CD8-positive, alpha-beta memory T cell (primary cell): Measurements from ENCODE around the gene LDB3. TPM values are rescaled to one million over a fixed set of nuclear protein-coding genes. Genes with fewer than 3 reads are reported as not detected.

ENCODE experiments used
- CTCF ChIA-PET: fragments of 350-600 bp; sonication (Branson Sonifier 250); formaldehyde crosslinking; loops from one replicate; lab custom pipeline; 2021; ENCODE audit warnings: antibody characterized with exemption; lab: Charles Lee
- POLR2A ChIA-PET: fragments of 350-600 bp; sonication (Branson Sonifier 250); formaldehyde crosslinking; loops from one replicate; lab custom pipeline; 2021; ENCODE audit warnings: antibody characterized with exemption; lab: Charles Lee
- DNase-seq, 5 donors: peaks; one replicate each; pipeline versions ENCODE4 v3.0.0 to v3.0.0-alpha.2; 2020 to 2022; ENCODE audit warnings: mixed read lengths in 1 of 5
- H3K27ac ChIP-seq: one replicate; pipeline ENCODE4 v1.7.0; 2013; ENCODE audit warnings: low read depth, mild to moderate bottlenecking, low read length, moderate library complexity
- H3K27me3 ChIP-seq: 2 replicates; pipeline ENCODE4 v1.7.0; 2013; ENCODE audit warnings: low read length, mild to moderate bottlenecking; ENCODE audit not compliant: insufficient read depth, poor library complexity, severe bottlenecking
- H3K36me3 ChIP-seq: 2 replicates; pipeline ENCODE4 v1.7.0; 2013; ENCODE audit warnings: mild to moderate bottlenecking, low read length, moderate library complexity; ENCODE audit not compliant: insufficient read depth
- H3K4me1 ChIP-seq: 2 replicates; pipeline ENCODE4 v1.7.0; 2013; ENCODE audit warnings: mild to moderate bottlenecking, low read length, moderate library complexity; ENCODE audit not compliant: insufficient read depth
- H3K4me3 ChIP-seq: 2 replicates; pipeline ENCODE4 v1.7.0; 2013; ENCODE audit warnings: mild to moderate bottlenecking, low read length
- H3K9me3 ChIP-seq: 2 replicates; pipeline ENCODE4 v1.7.0; 2013; ENCODE audit warnings: mild to moderate bottlenecking, low read length
- H3K27ac Mint-ChIP-seq, 8 donors: one replicate each; pipeline ENCODE4 v1.8.0; 2020 to 2021; ENCODE audit warnings: mixed read lengths in 8 of 8, mild to moderate bottlenecking in 6 of 8, inconsistent platforms in 3 of 8, moderate library complexity in 3 of 8
- H3K27me3 Mint-ChIP-seq, 2 donors: one replicate each; pipeline ENCODE4 v1.8.0; 2020 to 2021; ENCODE audit warnings: mixed read lengths in 2 of 2, mild to moderate bottlenecking in 1 of 2, moderate library complexity in 1 of 2
- H3K36me3 Mint-ChIP-seq, 3 donors: one replicate each; pipeline ENCODE4 v1.8.0; 2020 to 2021; ENCODE audit warnings: mixed read lengths in 3 of 3, inconsistent platforms in 1 of 3, mild to moderate bottlenecking in 1 of 3
- H3K4me1 Mint-ChIP-seq, 3 donors: one replicate each; pipeline ENCODE4 v1.8.0; 2020 to 2021; ENCODE audit warnings: mixed read lengths in 3 of 3, inconsistent platforms in 1 of 3, mild to moderate bottlenecking in 1 of 3
- H3K4me3 Mint-ChIP-seq, 7 donors: one replicate each; pipeline ENCODE4 v1.8.0; 2020 to 2021; ENCODE audit warnings: mixed read lengths in 7 of 7, mild to moderate bottlenecking in 6 of 7, moderate library complexity in 4 of 7, inconsistent platforms in 2 of 7
- H3K9me3 Mint-ChIP-seq, 5 donors: one replicate each; pipeline ENCODE4 v1.8.0; 2020 to 2022; ENCODE audit warnings: mixed read lengths in 5 of 5, mild to moderate bottlenecking in 3 of 5, moderate library complexity in 2 of 5, inconsistent platforms in 1 of 5
- polyA plus RNA-seq: library from polyadenylated mRNA; unstranded; fragments of 300-500 nt; fragmentation: Illumina TruSeq; gene quantifications from one replicate; pipeline ENCODE4 v1.2.3, GENCODE V29; 2021
- total RNA-seq, 2 experiments: library from RNA; stranded (reverse); gene quantifications; one replicate each; pipeline ENCODE4 v1.2.3, GENCODE V29; 2021

LDB3 gene
- total and polyA plus RNA-seq, 3 experiments from 2014 or later, result 0.04 to 0.07 TPM; not detected in 1

DNA sequence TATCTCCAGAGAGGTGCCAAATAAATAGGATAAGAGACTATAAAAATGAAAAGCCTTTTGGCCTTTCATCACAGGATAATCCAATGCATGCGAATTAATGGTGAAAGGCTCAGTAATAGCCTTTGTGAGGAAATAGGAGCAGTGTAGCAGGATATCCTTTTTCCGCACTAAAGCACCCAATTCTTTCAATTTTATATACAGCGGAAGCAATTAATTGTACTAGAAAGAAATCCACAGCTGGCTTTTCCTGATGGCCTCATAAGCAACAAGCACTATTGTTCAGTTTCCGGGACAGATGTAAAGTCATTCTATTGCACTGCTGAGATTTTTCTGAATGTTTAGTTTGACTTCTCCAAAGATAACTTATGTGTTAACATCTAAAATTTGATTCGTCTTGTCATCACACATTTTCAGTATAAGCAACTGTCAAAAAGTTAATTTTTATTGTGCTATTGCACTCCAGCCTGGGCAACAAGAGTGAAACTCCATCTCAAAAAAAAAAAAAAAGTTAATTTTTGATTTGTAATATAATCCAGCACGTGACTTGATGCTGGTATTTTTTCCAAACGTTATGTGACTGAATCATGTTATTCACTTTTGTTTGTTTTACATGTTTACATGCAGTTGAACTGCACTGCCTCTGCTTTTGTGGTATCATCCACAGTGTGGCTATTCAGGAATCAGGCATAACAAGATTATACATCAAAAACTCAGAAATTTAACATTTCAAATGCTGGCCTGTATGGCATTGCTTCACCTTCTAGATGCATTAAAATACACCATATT, 79.7 kb downstream of the LDB3 start:
- Histone ChIP-seq H3K4me1 (no peaks in the 10 kb centered on the region), H3K9me3 (no peaks in the 10 kb centered on the region), H3K4me3 (no peak overlapping the region), H3K27me3 (no peaks in the 10 kb centered on the region), H3K36me3 (no peaks in the 10 kb centered on the region), H3K27ac (no peak overlapping the region)
- Mint-ChIP-seq H3K27me3 (peaks cover 3 to 10% of the 10 kb centered on the region in 2 donors), H3K9me3 (no peaks in the 10 kb centered on the region), H3K27ac (no peak overlapping the region), H3K4me3 (no peak overlapping the region), H3K4me1 (peaks cover 0 to 5% (median 0%) of the 10 kb centered on the region in 3 donors), H3K36me3 (no peaks in the 10 kb centered on the region)
- ChIA-PET POLR2A (no interaction called here), CTCF (no interaction called here)
- DNase-seq, result no peak

DNA sequence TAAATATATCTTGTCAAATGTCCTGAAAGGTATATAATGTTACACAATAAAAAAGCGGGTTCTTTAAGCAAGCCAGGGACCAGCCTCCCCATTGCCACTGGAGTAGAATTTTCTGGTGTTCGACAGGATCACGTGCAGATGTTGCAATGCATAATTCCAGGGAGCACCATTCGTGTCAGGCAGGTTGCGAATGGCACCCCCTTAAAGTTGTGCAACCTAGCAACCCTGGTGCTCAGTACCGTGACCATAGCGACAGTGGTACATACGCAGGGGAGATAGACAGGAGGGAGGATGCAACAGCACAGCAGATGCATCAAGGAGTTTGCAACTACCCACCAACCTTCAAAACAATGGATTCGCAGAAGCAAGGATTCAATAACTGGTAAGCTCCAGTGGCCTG, 81.5 kb downstream of the LDB3 start:
- Histone ChIP-seq H3K27me3 (no peaks in the 10 kb centered on the region), H3K9me3 (no peaks in the 10 kb centered on the region), H3K27ac (no peak overlapping the region), H3K4me3 (no peak overlapping the region), H3K36me3 (no peaks in the 10 kb centered on the region), H3K4me1 (no peaks in the 10 kb centered on the region)
- H3K36me3 Mint-ChIP-seq, result no peaks in the 10 kb centered on the region
- DNase-seq, result no peak
- peaks cover 0 to 12% (median 4%) of the 10 kb centered on the region in 3 donors for H3K4me1 Mint-ChIP-seq
- ChIA-PET POLR2A (no interaction called here), CTCF (no interaction called here)
- no peak overlapping the region for H3K4me3 Mint-ChIP-seq
- no peaks in the 10 kb centered on the region for H3K9me3 Mint-ChIP-seq
- H3K27ac Mint-ChIP-seq, result no peak overlapping the region
- peaks cover 3 to 6% of the 10 kb centered on the region in 2 donors for H3K27me3 Mint-ChIP-seq

DNA sequence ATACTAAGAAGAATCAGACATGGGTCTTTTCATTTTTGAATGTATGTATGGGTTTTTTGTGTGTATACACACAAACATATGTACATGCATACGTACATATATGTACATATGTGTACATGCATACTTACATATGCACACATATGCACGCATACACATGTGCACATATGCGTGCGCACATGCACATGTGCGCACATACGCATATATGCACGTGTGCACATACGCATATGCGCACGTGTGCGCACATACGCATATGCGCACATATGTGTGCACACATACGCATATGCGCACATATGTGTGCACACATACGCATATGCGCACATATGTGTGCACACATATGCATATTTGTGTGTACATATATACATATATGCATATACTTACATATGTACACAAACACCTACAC, 83.2 kb downstream of the LDB3 start:
- peaks cover 0 to 4% of the 10 kb centered on the region in 2 donors for H3K27me3 Mint-ChIP-seq
- Histone ChIP-seq H3K9me3 (no peaks in the 10 kb centered on the region), H3K27me3 (no peaks in the 10 kb centered on the region), H3K27ac (no peak overlapping the region), H3K4me3 (no peak overlapping the region), H3K4me1 (peaks cover 4% of the 10 kb centered on the region), H3K36me3 (no peaks in the 10 kb centered on the region)
- CTCF ChIA-PET, result no interaction called here
- DNase-seq, result no peak
- H3K27ac Mint-ChIP-seq, result no peak overlapping the region
- POLR2A ChIA-PET, result no interaction called here
- H3K36me3 Mint-ChIP-seq, result no peaks in the 10 kb centered on the region
- peaks cover 3 to 20% (median 11%) of the 10 kb centered on the region in 3 donors for H3K4me1 Mint-ChIP-seq
- H3K4me3 Mint-ChIP-seq, result no peak overlapping the region
- H3K9me3 Mint-ChIP-seq, result no peaks in the 10 kb centered on the region

DNA sequence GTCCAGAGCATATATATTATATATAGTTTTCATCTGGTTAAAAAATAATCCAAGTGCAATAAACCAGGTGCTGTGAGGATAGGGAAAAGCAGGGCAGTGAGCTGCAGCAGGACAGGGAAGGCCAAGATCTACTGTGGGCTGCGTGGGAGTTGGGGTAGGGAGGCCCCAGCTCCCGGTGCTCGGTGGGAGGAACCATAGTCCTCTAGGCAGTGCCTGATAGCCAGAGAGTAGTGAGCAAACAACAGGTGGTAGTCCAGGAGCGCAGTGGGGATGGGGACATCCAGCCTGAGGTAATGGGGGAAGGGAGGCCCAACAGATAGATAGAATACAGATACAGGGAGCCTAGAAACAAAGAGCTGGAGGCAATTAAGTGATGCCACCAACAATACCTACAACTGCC, 84.0 kb downstream of the LDB3 start:
- peak overlapping the region in 3 of 8 donors; percentile 7 to 43 (median 43) for H3K27ac Mint-ChIP-seq
- H3K36me3 Mint-ChIP-seq, result peaks cover 0 to under 1% (median 0%) of the 10 kb centered on the region in 3 donors
- Histone ChIP-seq H3K36me3 (no peaks in the 10 kb centered on the region), H3K27ac (no peak overlapping the region), H3K4me3 (no peak overlapping the region), H3K9me3 (no peaks in the 10 kb centered on the region), H3K4me1 (peaks cover 7% of the 10 kb centered on the region), H3K27me3 (no peaks in the 10 kb centered on the region)
- H3K27me3 Mint-ChIP-seq, result peaks cover 0 to 2% of the 10 kb centered on the region in 2 donors
- H3K4me3 Mint-ChIP-seq, result peak overlapping the region in 1 of 7 donors; percentile 71
- peaks cover 3 to 22% (median 12%) of the 10 kb centered on the region in 3 donors for H3K4me1 Mint-ChIP-seq
- ChIA-PET POLR2A (no interaction called here), CTCF (interaction anchor here (1.9 kb wide), 1 partner anchor 42 kb away, joined by 5 read pairs; no protein-coding TSS in a partner anchor)
- H3K9me3 Mint-ChIP-seq, result no peaks in the 10 kb centered on the region
- DNase-seq, result no peak

DNA sequence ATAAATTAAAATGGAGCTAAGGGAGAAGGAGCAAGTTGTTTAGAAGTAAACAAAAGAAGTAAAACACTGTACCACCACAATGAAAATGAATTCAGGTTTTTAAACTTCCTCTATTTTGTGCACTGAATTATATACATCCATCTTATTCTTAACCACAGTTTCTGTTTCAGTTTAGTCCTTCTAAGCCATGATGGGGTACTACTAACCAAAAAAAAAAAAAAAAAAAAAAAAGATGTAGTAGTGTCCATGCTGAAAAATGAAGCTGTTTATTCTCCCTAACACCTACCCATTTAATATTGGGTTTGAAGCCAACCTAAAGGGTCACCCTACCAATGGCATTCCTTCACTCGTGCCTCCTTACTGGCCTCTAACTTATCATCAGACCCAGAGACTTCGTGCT, 84.7 kb downstream of the LDB3 start:
- DNase-seq, result no peak
- peaks cover 9 to 29% (median 20%) of the 10 kb centered on the region in 3 donors for H3K4me1 Mint-ChIP-seq
- H3K27ac ChIP-seq, result no peak overlapping the region
- H3K9me3 Mint-ChIP-seq, result no peaks in the 10 kb centered on the region
- H3K36me3 ChIP-seq, result no peaks in the 10 kb centered on the region
- H3K27ac Mint-ChIP-seq, result peak overlapping the region in 4 of 8 donors; percentile 7 to 43 (median 20)
- H3K36me3 Mint-ChIP-seq, result peaks cover 0 to 4% (median 0%) of the 10 kb centered on the region in 3 donors
- POLR2A ChIA-PET, result no interaction called here
- peak overlapping the region in 1 of 7 donors; percentile 91 for H3K4me3 Mint-ChIP-seq
- CTCF ChIA-PET, result interaction anchor here (1.9 kb wide), 1 partner anchor 43 kb away, joined by 5 read pairs; no protein-coding TSS in a partner anchor
- no peaks in the 10 kb centered on the region for H3K9me3 ChIP-seq
- peaks cover under 1 to 1% of the 10 kb centered on the region in 2 donors for H3K27me3 Mint-ChIP-seq
- peaks cover 14% of the 10 kb centered on the region for H3K4me1 ChIP-seq
- H3K27me3 ChIP-seq, result no peaks in the 10 kb centered on the region
- H3K4me3 ChIP-seq, result no peak overlapping the region

DNA sequence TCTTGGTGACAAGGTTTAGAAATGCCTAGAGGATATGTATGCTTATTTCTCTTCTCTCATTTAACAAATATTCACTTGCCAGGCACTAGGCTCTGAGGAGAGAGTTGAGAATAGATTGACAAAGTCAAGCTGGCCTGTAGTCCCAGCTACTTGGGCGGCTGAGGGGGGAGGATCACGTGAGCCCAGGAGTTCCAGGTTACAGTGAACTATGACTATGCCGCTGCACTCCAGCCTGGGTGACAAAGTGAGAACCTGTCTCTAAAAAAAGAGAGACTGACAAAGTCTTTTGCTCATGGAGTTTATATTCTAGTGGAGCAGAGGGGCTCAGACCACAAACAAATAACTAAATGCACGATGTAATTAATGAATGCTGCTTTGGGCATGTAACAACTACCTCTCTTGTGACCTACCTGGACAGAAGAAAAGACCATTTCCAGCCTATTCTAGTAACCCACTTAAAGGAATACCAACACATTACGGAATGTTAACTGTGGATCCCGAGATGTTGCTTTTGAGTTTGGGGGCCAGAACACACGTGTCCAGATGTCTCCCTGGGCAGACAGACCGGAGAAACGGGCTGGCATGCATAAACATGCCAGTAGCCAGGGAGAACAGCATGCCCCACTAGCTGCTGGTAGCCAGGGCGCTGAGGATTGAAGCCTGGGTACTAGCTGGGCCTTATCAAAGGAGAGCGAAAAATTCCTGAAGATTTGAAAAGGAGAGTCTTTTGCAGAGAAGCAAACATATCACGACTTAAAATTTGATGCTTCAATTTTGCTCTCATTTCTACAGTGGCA, 85.5 kb downstream of the LDB3 start:
- peaks cover 0 to 4% (median 0%) of the 10 kb centered on the region in 3 donors for H3K36me3 Mint-ChIP-seq
- no peak for DNase-seq
- peaks cover 1 to 8% of the 10 kb centered on the region in 2 donors for H3K27me3 Mint-ChIP-seq
- H3K27ac Mint-ChIP-seq, result peak overlapping the region in 3 of 8 donors; percentile 12 to 54 (median 42)
- POLR2A ChIA-PET, result no interaction called here
- CTCF ChIA-PET, result interaction anchor here (1.9 kb wide), 1 partner anchor 44 kb away, joined by 5 read pairs; no protein-coding TSS in a partner anchor
- no peak overlapping the region for H3K4me3 ChIP-seq
- H3K4me1 Mint-ChIP-seq, result peaks cover 16 to 37% (median 28%) of the 10 kb centered on the region in 3 donors
- H3K4me3 Mint-ChIP-seq, result peak overlapping the region in 5 of 7 donors; percentile 26 to 91 (median 56)
- H3K9me3 ChIP-seq, result no peaks in the 10 kb centered on the region
- no peaks in the 10 kb centered on the region for H3K9me3 Mint-ChIP-seq
- H3K4me1 ChIP-seq, result peaks cover 14% of the 10 kb centered on the region
- H3K27ac ChIP-seq, result no peak overlapping the region
- H3K36me3 ChIP-seq, result no peaks in the 10 kb centered on the region
- no peaks in the 10 kb centered on the region for H3K27me3 ChIP-seq

DNA sequence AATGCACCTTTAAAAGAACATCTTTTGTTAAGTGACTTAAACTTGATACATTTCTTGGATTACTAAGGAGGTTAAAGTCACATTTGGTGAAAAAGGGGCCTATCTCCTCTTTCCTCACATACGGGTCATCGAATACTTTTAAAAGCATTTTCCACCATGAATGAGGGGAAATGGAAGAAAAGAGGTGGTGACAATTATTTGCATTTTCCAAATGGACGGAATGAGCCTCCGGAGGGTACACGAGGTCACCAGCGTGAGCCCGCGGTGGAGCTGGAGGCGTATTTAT, 87.1 kb downstream of the LDB3 start:
- H3K27ac ChIP-seq, result peak overlapping the region; percentile 79

More for the DNA sequence above, 87.1 kb downstream of the LDB3 start:
- Mint-ChIP-seq H3K4me3 (peak overlapping the region; percentile 84 to 94 (median 89)), H3K27me3 (peaks cover 1 to 8% of the 10 kb centered on the region in 2 donors), H3K27ac (peak overlapping the region in 6 of 8 donors; percentile 50 to 81 (median 72)), H3K36me3 (peaks cover 0 to 4% (median 0%) of the 10 kb centered on the region in 3 donors), H3K9me3 (no peaks in the 10 kb centered on the region), H3K4me1 (peaks cover 26 to 50% (median 40%) of the 10 kb centered on the region in 3 donors)
- ChIA-PET CTCF (no interaction called here), POLR2A (no interaction called here)
- Histone ChIP-seq H3K27me3 (no peaks in the 10 kb centered on the region), H3K4me1 (peaks cover 14% of the 10 kb centered on the region), H3K36me3 (no peaks in the 10 kb centered on the region), H3K4me3 (peak overlapping the region; percentile 73), H3K9me3 (no peaks in the 10 kb centered on the region)
- DNase-seq, result no peak
